GM19193 (cell line): ENCODE measurements around the gene RANBP6.

Source experiments
- POLR2A ChIP-seq: IDR thresholded peaks from 4 replicates; pipeline ENCODE4 v1.6.1; 2011; ENCODE audit not compliant: insufficient read depth, insufficient read length; ENCODE audit errors: extremely low read depth

The RANBP6 gene

DNA sequence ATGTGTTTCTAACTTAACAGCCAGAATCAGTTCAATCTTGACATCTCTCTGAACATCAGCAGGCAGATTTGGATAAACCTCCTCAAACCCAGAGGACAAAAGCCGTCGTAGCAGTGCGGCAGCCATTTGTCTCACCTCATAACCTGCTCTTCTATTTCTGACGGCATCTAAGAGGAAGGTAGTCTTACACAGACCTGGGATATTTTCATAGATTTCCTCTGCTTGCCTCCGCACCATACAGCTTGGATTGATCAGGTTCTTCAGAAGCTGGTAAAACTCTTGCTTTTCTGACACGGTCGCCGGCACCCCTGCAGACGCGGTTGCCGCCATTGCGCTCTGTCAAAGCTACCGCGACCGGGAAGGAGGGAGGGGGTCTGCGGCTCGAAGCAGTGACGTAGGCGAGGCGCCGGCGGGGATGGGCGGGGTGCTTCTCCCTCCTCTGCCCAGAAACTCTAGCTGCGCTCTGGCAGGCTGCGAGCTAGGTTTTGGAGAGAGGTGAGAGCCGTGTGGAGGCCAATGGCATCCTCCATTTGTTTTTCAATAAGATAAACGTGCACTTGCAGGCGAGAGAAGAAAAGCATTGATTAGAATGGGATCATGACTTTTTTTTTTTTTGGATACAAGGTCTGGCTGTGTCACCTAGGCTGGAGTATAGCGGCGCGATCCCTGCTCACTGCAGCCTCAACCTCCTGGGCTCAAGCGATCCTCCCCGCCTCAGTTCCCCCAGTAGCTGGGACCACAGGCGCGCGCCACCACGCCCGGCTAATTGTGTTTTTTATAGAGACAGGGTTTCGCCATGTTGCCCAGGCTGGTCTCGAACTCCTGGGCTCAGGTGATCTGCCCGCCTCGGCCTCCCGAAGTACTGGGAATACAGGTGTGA lies at the start of gene RANBP6:
Gene RANBP6 (minus strand): TSS at position 347 of the 880 bp plus-strand sequence. CDS start 17 bp downstream, at position 330.
- TF ChIP-seq POLR2A, result peak; percentile 71

DNA sequence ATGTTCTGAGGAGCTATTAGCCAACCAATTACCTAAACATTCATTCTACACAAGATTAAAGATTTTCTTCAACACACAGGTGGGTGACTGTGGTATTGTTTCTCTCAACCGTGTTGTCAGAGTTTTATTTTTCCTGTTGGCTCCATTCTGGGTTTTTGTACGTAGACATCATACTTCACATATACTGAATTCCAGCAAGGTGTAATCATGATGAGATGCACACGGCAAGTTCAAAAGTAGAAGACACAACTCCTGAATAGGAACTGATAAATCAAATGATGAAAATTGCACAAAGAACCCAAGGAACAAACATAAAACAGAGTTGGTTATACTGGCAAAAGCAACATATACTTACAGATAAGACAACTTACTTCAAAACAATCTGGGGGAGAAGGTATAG lies 40.2 kb upstream of the RANBP6 start:
- no peak for TF ChIP-seq POLR2A

DNA sequence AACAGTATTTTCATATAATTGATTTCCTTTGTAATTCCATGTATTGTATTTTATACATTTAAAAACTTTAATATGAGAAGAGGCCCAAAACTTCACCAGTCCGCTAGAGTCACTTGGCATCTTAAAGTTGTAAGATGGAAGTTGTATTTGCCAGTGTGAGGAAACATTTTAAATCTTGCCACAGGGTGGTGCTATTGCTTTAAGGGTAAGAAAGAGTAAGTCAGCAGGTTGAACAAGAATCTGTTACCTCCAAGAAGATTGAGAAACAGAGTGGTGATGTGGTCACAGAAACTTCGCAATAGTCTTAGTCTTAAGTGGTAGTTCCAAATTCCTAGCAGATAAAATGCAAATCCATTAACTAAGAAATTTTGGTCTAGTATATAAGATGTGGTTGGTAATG lies 39.8 kb upstream of the RANBP6 start:
- no peak for TF ChIP-seq POLR2A

DNA sequence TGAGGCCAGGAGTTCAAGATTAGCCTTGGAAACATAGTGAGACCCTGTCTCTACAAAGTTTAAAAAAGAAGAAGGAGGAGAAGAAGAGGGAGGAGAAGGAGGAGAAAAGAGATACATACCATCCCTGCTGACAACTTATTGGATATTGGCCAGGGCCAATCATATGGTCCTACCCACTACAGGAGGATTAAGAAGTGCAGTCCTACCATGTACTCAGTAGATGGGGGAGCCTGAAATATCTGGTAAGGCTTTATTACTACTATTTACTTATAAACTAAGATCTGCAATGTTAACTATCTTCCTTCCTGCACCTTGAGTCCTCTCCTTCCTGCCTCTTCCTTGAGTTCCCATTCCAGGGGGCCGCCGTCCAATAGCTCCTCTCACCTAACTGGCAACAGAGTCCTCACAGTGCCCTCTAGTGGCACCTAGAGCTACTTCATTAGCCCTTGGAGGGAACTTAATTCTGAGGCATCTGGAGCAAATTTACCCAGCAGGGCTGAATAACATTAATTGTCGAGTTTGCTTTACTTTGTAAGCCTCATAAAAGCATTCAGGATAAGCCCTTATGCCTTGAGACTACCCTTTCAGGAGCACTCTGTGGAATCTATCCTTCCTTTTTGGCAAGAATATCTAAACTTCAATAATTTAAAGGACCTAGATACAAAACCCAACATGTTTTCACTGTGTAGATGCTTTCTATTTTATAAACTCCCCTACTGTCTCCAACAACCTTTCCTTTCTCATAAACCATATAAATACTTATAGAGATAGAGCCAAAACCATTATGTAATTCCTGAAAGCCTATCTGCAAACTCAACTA lies 39.1 kb upstream of the RANBP6 start:
- TF ChIP-seq POLR2A, result no peak

- no peak for TF ChIP-seq POLR2A
Observed at GRCh38 chr9:6052293-6052919, 37.0 kb upstream of the RANBP6 start.

DNA sequence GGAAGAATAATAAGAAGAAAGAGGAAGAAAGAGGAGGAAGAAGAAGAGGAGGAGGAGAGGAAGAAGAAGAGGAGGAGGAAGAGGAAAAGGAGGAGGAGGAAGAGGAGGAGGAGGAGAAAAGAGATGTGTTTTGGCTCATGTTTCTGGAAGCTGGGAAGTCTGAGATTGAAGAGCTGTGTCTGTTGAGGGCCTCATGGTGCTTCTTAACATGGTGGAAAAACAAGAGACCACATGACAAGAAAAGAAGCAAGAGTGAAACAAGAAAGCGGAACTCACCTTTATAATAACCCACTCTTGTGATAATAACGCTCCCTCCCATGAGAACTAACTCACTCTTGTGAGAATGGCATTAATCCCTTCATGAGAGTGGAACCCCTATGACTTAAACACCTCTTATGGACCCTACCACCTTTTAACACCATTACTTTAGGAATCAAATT lies 36.1 kb upstream of the RANBP6 start:
- no peak for TF ChIP-seq POLR2A

DNA sequence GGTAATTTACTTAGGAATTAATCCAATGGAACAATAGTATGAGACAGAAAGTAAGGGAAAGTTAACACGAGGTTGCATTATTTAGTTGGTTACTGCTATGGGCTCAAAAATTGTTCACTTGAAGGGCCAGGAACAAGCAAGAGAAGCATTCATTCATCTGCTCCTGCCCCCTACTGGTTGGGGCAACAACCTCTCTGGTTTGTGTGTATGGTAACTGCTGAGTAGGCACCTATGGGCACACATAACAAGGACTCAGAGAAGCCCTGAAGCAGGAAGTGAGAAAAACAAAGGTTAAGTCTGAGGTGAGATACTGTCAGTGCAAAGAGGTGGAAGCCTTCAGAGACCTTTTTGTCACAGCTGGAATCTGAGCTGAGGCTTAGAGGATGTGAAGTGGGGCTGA lies 34.4 kb upstream of the RANBP6 start:
- TF ChIP-seq POLR2A, result no peak

GRCh38 chr9:6048039-6048438 lies 32.6 kb upstream of the RANBP6 start:
- TF ChIP-seq POLR2A, result no peak

GRCh38 chr9:6047020-6047419 lies 31.6 kb upstream of the RANBP6 start:
- TF ChIP-seq POLR2A, result no peak

DNA sequence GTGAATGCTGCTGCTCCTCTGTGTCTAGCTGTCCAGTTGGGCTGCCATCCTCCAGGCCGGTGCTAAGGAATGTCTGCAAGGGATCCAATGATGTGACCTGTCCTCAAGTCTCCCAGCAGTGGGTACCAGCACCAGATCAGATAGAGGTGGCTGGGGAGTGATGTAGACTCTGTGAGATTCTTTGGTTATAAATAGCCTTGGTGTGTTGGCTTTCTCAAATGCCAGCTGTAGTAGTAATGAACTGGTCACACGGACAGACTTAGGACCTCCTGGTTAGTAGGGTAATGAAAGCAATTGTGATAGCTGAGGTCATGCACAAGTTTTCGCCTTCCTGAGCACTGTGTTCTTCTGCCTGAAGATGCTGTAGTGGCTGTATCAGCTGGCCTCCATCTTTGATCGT lies 29.9 kb upstream of the RANBP6 start:
- no peak for TF ChIP-seq POLR2A

DNA sequence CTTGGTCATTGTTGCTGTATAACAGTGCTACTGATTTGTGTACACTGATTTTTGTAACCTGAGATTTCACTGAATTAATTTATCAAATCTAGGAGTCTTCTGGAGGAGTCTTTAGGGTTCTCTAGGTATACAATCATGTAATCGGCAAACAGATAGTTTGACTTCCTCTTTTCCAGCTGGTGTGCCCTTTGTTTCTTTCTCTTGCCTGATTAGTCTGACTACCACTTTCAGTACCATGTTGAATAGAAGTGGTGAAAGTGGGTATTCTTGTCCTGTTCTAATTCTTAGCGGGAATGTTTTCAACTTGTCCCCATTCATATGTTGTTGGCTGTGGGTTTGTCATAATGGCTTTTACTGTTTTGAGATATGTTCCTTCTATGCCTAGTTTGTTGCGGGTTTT lies 24.7 kb upstream of the RANBP6 start:
- no peak for TF ChIP-seq POLR2A

DNA sequence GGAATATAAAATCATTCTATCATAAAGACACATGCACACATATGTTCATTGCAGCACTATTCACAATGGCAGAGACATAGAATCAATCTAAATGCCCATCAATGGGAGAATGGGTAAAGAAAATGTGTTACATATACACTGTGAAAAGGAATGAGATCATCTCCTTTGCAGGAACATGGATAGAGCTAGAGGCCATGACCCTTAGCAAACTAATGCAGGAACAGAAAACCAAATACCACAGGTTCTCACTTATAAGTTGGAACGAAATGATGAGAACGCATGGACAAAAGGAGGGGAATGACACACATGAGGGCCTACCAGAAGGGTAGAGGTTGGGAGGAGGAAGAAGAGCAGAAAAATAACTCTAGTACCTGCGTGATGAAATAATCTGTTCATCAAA lies 21.0 kb upstream of the RANBP6 start:
- TF ChIP-seq POLR2A, result no peak

DNA sequence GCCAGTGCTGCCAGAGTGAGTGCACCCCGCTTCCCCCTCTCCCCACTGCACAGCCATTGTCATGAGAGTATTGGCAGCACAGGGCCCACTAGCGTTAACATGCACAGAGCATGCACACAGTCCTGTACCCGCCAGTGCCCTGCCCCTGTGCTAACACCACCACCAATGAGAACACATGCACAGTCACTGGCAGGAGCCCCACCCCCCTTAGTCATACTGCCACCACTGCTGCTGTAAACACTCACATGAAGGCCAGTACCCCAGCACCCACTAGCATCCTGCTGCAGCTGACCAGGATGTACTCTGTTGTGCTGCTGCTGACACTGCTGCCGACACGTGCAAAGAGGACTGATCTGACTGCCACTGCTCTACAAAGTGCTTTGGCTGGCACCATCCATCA lies 19.5 kb upstream of the RANBP6 start:
- TF ChIP-seq POLR2A, result no peak

GRCh38 chr9:6029604-6030274 lies 14.3 kb upstream of the RANBP6 start:
- TF ChIP-seq POLR2A, result no peak
